Esophagus squamous epithelium (tissue), 4 donors: ENCODE results near the gene FOXP3.

Experiments used
- POLR2A ChIP-seq, 4 donors: fragments of 450-650 bp; IDR thresholded peaks; one replicate each; pipeline ENCODE4 v1.6.1; 2017; ENCODE audit warnings: antibody characterized with exemption in 4 of 4, mild to moderate bottlenecking in 4 of 4, moderate library complexity in 3 of 4
- TF ChIP-seq, protein P1 (sequence below), 6 experiments: fragments of 450-650 bp in 4 of 6; fragments of 200-600 bp in 2 of 6; sonication (generic) in 2 of 6; IDR thresholded peaks; one replicate each; pipeline ENCODE4 v1.5.1; 2016 to 2019; ENCODE audit warnings: antibody characterized with exemption in 6 of 6, mild to moderate bottlenecking in 4 of 6, moderate library complexity in 4 of 6

GRCh38 chrX:49214996-49215526 is 49.4 kb downstream of the FOXP3 start:
- TF ChIP-seq, protein P1, sequence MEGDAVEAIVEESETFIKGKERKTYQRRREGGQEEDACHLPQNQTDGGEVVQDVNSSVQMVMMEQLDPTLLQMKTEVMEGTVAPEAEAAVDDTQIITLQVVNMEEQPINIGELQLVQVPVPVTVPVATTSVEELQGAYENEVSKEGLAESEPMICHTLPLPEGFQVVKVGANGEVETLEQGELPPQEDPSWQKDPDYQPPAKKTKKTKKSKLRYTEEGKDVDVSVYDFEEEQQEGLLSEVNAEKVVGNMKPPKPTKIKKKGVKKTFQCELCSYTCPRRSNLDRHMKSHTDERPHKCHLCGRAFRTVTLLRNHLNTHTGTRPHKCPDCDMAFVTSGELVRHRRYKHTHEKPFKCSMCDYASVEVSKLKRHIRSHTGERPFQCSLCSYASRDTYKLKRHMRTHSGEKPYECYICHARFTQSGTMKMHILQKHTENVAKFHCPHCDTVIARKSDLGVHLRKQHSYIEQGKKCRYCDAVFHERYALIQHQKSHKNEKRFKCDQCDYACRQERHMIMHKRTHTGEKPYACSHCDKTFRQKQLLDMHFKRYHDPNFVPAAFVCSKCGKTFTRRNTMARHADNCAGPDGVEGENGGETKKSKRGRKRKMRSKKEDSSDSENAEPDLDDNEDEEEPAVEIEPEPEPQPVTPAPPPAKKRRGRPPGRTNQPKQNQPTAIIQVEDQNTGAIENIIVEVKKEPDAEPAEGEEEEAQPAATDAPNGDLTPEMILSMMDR (IDR thresholded peaks at IDR 0.05), result no peak
- TF ChIP-seq POLR2A (IDR thresholded peaks at IDR 0.05), result no peak
